ENCODE results near the gene ACKR1.

Gene ACKR1

GRCh38 chr1:159222075-159222865 lies 17.6 kb downstream of the ACKR1 start:
- peaks cover 10% of the 10 kb centered on the region; the same call in 1 of the 2 replicates for H3K4me1 ChIP-seq (ENCODE audit: insufficient read depth, low read length)
- no peaks in the 10 kb centered on the region for H3K36me3 ChIP-seq (ENCODE audit: insufficient read depth, low read length)
- H3K9ac ChIP-seq (ENCODE audit: low read depth, low read length): no peak overlapping the region
- H3K9me3 ChIP-seq (ENCODE audit: control insufficient read depth, insufficient read depth, low read length): no peaks in the 10 kb centered on the region

- Histone ChIP-seq H3K36me3 (ENCODE audit: insufficient read depth, low read length) (no peaks in the 10 kb centered on the region), H3K9ac (ENCODE audit: low read depth, low read length) (no peak overlapping the region), H3K4me1 (ENCODE audit: insufficient read depth, low read length) (peaks cover 10% of the 10 kb centered on the region; the same call in 1 of the 2 replicates), H3K9me3 (ENCODE audit: control insufficient read depth, insufficient read depth, low read length) (no peaks in the 10 kb centered on the region)
These were observed 18.3 kb downstream of the ACKR1 start for GRCh38 chr1:159223004-159223403.

- Histone ChIP-seq H3K9ac (ENCODE audit: low read depth, low read length) (no peak overlapping the region), H3K36me3 (ENCODE audit: insufficient read depth, low read length) (no peaks in the 10 kb centered on the region), H3K4me1 (ENCODE audit: insufficient read depth, low read length) (no peaks in the 10 kb centered on the region), H3K9me3 (ENCODE audit: control insufficient read depth, insufficient read depth, low read length) (no peaks in the 10 kb centered on the region)
These were observed 23.9 kb downstream of the ACKR1 start for GRCh38 chr1:159228554-159228953.

DNA sequence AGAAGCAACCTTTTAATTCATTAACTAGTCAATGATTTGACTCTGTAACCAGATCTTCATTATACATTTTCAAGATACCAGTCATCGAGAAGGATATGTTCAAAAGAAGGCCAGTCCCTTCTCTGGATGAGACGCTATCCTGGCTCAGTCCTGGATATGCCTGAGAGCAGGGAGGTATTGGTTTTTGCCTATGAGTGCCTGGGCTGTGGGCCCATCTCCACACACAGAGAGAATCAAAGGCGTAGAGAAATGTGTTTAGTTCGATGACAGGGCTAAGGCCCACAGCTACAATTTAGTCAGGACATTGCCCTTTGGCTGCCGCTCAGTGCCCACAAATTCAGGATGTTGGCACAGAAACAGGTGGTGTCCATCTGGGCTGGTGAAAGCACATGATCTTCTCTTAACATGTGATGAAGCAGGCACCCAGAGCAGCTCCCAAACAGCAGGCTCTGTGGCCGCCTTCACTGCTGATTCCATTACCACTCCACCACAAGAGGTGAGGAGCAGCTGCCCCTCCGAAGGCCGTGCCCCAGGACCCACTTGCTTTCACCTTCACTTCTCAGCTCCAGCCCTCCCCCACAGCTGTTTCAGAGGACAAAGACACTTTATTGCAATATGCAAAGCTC lies 24.7 kb downstream of the ACKR1 start:
- H3K9me3 ChIP-seq (ENCODE audit: control insufficient read depth, insufficient read depth, low read length): no peaks in the 10 kb centered on the region
- H3K9ac ChIP-seq (ENCODE audit: low read depth, low read length): no peak overlapping the region
- no peaks in the 10 kb centered on the region for H3K36me3 ChIP-seq (ENCODE audit: insufficient read depth, low read length)

GRCh38 chr1:159229896-159230295 lies 25.2 kb downstream of the ACKR1 start:
- Histone ChIP-seq H3K36me3 (ENCODE audit: insufficient read depth, low read length) (no peaks in the 10 kb centered on the region), H3K9me3 (ENCODE audit: control insufficient read depth, insufficient read depth, low read length) (no peaks in the 10 kb centered on the region), H3K4me1 (ENCODE audit: insufficient read depth, low read length) (no peaks in the 10 kb centered on the region), H3K9ac (ENCODE audit: low read depth, low read length) (no peak overlapping the region)

More for the DNA sequence above, 24.7 kb downstream of the ACKR1 start:
- H3K4me1 ChIP-seq (ENCODE audit: insufficient read depth, low read length): no peaks in the 10 kb centered on the region

GRCh38 chr1:159239551-159240220 lies 35.0 kb downstream of the ACKR1 start:
- H3K9ac ChIP-seq (ENCODE audit: low read depth, low read length): no peak overlapping the region
- no peaks in the 10 kb centered on the region for H3K9me3 ChIP-seq (ENCODE audit: control insufficient read depth, insufficient read depth, low read length)
- no peaks in the 10 kb centered on the region for H3K36me3 ChIP-seq (ENCODE audit: insufficient read depth, low read length)
- H3K4me1 ChIP-seq (ENCODE audit: insufficient read depth, low read length): no peaks in the 10 kb centered on the region

- Histone ChIP-seq H3K4me1 (ENCODE audit: insufficient read depth, low read length) (no peaks in the 10 kb centered on the region), H3K9ac (ENCODE audit: low read depth, low read length) (no peak overlapping the region), H3K36me3 (ENCODE audit: insufficient read depth, low read length) (no peaks in the 10 kb centered on the region), H3K9me3 (ENCODE audit: control insufficient read depth, insufficient read depth, low read length) (no peaks in the 10 kb centered on the region)
These were observed 42.6 kb downstream of the ACKR1 start for GRCh38 chr1:159247266-159247665.

- Histone ChIP-seq H3K4me1 (ENCODE audit: insufficient read depth, low read length) (no peaks in the 10 kb centered on the region), H3K9me3 (ENCODE audit: control insufficient read depth, insufficient read depth, low read length) (no peaks in the 10 kb centered on the region), H3K9ac (ENCODE audit: low read depth, low read length) (no peak overlapping the region), H3K36me3 (ENCODE audit: insufficient read depth, low read length) (no peaks in the 10 kb centered on the region)
These were observed 43.6 kb downstream of the ACKR1 start for GRCh38 chr1:159248311-159248710.

- H3K9me3 ChIP-seq (ENCODE audit: control insufficient read depth, insufficient read depth, low read length): no peaks in the 10 kb centered on the region
- H3K9ac ChIP-seq (ENCODE audit: low read depth, low read length): no peak overlapping the region
- H3K36me3 ChIP-seq (ENCODE audit: insufficient read depth, low read length): no peaks in the 10 kb centered on the region
- H3K4me1 ChIP-seq (ENCODE audit: insufficient read depth, low read length): no peaks in the 10 kb centered on the region
These were observed 46.1 kb downstream of the ACKR1 start for GRCh38 chr1:159250638-159251216.
